Adipose tissue (tissue), 3 donors: ENCODE measurements around the gene NAA10. TPM values are rescaled to one million over a fixed set of nuclear protein-coding genes. Genes with fewer than 3 reads are reported as not detected.

Source experiments
- H3K27ac ChIP-seq: one replicate; pipeline ENCODE4 v1.5.1; 2013; ENCODE audit warnings: low read depth, low read length
- WGBS, 3 donors: extraction: QIAGEN DNeasy Blood & Tissue Kit; methylation state at CpG; one replicate each; pipeline ENCODE4 v1.1.7; 2013; 5-methylcytosine and 5-hydroxymethylcytosine counted together
- polyA plus RNA-seq, 3 donors: library from polyadenylated mRNA; stranded (reverse); fragments of 200-250 nt; gene quantifications; one replicate each; pipeline ENCODE4 v1.2.3, GENCODE V29; 2013
- donor health status: healthy with polysubstance abuse.
- donor health status: Bipolar disorder and iron deficiency.
- donor health status: healthy.

NAA10 gene
- polyA plus RNA-seq, 3 donors: 68.6 to 169 (median 98.6) TPM

DNA sequence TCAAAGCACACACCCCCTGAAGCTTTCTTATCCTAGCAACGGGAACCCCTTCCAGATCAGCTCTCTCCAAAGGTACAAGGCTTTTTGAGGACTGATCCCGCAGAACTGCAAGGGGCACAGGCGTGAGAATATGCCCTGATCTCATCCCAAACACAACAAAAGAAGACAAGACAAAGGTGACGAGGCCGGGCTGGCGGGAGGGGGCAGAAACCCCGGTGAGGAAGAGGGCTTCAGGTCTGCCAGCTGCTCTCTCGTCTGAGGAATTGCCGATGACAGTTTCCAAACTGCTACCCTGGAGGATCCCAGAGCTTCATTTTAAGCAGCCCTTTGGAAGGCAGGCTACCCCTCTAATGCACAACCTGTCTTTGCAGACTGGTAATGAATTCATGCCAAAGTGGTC is 33.4 kb upstream of the NAA10 start:
- WGBS, 3 donors: 40 to 68% (median 42%) methylated on average over 9 of the region's 9 CpGs
- H3K27ac ChIP-seq: no peak overlapping the region

DNA sequence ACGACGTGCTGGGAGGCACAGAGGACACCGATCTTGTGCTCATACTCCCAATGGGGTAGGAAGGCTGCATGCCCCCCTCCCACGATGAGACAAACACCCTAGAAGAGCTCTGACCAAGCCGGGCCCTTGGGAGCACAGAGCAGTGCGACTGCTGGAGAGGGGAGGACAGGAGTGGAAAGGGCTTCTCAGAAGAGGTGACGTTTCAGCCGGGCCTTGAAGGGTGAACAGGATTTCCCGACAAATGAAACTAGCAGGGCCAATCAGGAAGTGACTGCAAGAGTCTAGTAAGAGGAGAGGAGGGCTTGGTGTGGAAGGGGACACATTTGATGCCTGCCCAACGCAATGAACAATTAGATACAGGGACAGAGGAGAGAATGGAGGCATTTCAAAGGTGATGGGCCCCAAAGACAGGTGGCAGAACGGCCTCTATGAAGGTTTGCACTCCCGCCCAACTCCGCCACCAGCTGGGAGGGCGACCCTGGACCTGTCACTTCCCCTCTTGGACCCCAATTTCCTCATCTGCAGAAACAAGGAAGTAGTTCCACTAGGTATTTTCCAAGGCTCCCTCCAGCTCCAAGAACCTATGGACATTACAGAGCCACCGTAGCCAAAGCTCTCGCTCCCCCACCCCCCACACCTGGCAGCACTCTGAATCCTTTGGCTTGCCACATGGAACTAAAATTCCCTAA is 32.8 kb upstream of the NAA10 start:
- no peak overlapping the region for H3K27ac ChIP-seq
- 36 to 59% (median 45%) methylated on average over 13 to 16 of the region's 16 CpGs for WGBS, 3 donors

- WGBS, 3 donors: 60 to 75% (median 64%) methylated on average over 9 to 14 of the region's 14 CpGs
- no peak overlapping the region for H3K27ac ChIP-seq
These were observed 32.2 kb upstream of the NAA10 start for GRCh38 chrX:153966841-153967535.

DNA sequence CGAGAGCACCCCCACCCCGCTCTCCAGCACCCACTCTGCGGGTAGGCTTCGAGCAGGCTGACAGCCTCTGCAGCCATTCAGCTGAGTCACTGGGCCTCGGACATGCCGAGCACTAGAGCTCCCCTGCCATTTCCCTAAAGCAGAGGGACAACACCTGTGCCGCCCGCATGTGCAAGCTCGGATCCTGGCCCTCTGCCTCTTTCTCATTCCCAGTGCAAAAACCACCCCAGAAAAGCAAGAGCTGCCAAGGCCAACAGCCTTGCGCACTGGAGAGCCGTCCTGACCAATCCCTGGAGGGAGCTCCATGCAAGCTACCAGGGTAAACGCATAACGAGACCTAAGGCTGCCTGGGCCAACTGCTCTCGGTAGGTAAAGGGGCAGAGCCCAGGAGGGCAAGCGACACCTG is 31.4 kb upstream of the NAA10 start:
- no peak overlapping the region for H3K27ac ChIP-seq
- WGBS, 3 donors: 37 to 74% (median 69%) methylated on average over 14 to 15 of the region's 15 CpGs

GRCh38 chrX:153965406-153965805 is 30.6 kb upstream of the NAA10 start:
- 52 to 79% (median 74%) methylated on average over 2 to 5 of the region's 5 CpGs for WGBS, 3 donors
- no peak overlapping the region for H3K27ac ChIP-seq

DNA sequence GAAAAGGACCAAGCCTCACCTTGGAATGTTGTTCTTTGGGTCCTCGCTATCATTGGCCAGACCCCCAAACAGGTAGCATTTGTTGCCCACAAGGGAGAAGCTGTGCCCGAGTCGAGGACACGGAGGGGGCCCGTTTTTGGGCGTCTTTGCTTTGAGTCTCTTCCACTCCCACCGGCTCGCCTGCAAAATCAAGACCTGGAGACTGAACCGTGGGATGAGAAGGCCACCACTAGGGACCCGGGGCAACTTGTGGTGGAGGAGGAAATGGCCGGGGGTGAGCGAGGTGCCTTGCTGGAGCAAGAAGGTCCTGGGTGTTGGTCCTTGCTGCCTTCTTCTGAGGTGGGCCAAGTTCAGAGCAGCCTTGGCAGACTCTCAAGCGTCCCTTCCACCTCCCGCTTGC is 29.3 kb upstream of the NAA10 start:
- H3K27ac ChIP-seq: no peak overlapping the region
- 88 to 93% (median 92%) methylated on average over 12 to 14 of the region's 14 CpGs for WGBS, 3 donors

DNA sequence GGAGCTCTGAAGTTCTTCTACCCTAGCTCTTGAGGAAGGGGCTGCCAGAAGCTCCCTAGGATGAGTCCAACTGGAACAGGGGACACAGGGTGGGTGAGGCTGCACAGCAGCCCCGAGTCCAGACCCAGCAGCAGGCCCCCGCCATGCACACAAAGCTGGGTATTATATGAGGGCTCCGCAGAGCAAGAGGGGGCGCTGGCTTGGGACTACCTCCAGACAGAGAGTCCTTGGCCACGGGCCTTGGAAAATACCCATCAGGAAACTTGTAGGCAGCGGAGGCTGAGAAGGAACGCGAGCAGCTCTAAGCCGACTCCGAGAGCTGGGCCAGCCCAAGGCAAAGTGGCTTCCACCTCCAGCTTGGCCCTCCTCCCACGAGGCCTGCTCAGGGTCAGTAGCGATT is 28.7 kb upstream of the NAA10 start:
- WGBS, 3 donors: 92 to 93% (median 92%) methylated on average over 7 to 12 of the region's 12 CpGs
- no peak overlapping the region for H3K27ac ChIP-seq

DNA sequence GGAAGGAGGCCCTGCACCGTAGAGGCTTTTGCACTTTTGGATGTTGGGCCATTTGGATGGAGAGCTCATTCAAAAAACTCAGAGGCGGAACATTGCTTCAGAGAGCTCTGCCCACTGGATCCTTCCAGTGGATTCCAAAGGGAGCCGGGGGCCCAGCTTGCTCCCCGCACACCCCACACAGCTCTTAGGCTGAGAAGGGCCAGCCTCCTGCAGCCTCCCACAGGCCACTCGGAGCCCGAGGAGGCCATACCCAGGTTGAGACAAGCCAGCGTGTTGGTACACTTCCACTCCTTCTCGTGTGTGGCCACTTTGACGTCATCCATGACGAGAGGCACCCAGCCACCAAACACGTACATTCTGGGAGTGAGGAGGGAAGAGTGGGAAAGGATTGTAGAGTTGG is 26.5 kb upstream of the NAA10 start:
- 88 to 95% (median 92%) methylated on average over 9 to 11 of the region's 11 CpGs for WGBS, 3 donors
- no peak overlapping the region for H3K27ac ChIP-seq

DNA sequence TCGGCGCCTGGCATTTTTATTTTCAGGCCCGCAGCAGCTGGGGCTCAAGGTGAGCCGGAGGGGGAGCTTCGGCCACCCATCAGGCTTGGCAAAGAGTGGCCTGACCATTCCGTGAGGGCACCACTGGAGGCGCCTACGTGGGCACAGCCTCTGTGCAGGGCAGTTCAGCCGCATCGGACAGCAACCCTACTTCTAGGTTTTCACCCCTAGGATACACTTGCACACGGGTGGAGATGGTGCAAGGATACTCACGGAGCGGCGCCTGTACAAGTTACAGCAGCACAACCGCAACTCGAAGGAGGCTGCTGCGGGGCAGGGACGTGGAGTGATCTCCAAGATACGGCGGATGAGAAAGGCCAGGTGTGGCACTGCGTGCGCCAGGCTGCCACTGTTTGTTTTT is 25.9 kb upstream of the NAA10 start:
- WGBS, 3 donors: 83 to 94% (median 93%) methylated on average over 22 of the region's 22 CpGs
- no peak overlapping the region for H3K27ac ChIP-seq

GRCh38 chrX:153960077-153960476 is 25.2 kb upstream of the NAA10 start:
- WGBS, 3 donors: 94 to 96% (median 96%) methylated on average over 10 to 16 of the region's 16 CpGs
- no peak overlapping the region for H3K27ac ChIP-seq

DNA sequence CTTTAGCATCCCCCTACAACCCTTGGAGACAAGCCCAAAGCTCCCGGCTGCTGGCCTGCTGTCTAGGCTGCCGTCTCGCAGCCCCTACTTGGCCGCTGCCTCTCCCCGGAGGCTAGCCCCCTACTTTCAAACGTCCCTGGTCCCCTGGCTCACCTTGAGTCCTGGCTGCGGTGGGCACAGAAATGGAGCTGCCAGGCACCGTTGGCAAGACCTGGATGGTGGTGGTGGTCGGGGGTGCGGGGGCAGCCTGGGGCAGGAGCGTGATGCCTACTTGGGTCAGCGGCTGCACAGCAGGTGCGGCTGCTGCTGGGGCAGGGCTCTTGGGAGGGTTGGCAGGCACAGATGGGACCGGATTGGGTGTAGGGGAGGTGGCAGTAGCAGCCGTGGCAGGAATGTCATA is 24.8 kb upstream of the NAA10 start:
- no peak overlapping the region for H3K27ac ChIP-seq
- 94 to 100% (median 95%) methylated on average over 10 to 15 of the region's 15 CpGs for WGBS, 3 donors

DNA sequence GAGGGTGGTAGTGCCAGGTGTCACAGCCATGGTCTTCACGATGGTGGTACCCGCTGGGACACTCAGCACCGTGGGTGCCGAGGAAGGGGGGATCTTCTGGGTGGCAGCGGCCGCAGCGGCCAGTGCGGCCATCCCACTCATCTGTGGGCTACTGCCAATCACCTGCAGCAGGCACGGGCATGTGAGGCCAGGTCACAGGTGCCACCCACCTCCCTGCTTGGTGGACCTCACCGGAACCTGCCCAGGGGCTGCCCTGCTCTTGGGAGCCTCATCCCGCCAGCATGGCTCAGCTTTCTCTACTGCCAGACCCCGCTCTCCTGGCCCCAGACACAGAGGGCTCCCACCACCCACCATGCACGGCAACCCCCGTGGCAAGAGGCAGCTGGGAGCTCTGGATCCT is 23.8 kb upstream of the NAA10 start:
- no peak overlapping the region for H3K27ac ChIP-seq

DNA sequence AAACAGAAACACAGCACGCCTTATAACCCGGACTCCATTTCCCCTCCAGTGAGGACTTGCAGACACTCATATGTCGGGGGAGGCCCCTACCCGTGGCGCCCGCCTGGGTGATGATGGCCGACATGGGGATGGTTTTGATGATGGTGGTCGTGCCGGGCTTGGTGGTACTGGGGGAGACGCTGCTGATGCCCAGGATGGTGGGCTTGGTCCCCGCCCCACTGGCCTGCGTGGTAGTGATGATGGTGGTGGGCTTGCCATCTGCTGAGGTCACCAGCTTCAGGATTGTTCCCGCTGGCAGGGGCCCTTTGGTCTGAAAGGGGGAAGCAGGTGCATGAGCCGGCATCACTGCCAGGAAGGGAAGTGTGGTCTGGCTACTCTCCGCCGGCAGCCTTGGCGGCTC is 22.4 kb upstream of the NAA10 start:
- H3K27ac ChIP-seq: no peak overlapping the region
- WGBS, 3 donors: 78 to 96% (median 87%) methylated on average over 9 to 17 of the region's 17 CpGs

More for the DNA sequence above, 23.8 kb upstream of the NAA10 start:
- 91 to 96% (median 93%) methylated on average over 4 to 14 of the region's 14 CpGs for WGBS, 3 donors

DNA sequence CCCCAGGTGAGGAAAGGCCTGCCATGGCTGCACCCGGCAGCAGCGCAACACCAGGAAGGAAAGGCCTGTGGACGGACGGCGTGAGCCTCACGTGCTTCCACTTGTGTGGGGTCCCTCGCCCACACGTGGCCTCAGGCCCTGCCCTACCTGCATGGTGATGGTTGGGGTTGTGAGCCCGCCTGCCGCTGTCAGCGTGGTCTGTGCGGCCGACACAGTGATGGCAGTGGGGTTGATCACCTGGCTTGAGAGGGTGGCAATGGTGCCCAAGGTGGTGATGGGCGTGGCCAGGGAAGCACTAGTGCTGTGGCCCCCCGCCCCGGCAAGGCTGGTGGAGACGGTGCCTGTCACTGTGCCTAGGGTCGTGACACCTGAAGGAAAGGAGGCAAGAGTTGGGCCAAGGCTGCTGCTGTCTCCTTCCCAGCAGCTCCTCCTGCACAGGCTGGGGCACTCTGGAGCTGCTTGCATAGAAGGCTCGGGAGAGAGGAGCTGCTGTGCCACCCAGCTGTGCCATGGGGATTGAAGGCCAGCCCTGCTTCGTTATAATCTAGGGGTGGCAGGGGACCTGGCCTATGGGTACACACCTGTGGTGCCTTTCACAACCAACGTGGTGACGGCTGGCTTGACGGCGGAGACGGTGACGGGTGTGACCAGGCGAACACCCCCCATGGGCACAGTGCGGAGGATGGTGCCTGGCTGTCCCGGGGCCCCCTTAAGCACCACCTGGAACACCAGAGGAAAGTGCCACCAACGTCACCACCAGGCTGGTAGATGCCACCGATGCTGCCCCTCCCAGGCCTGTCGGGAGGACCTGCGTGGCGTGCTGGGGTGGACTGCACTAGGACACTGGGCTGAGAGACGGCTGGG is 21.4 kb upstream of the NAA10 start:
- 89 to 92% (median 89%) methylated on average over 24 to 35 of the region's 35 CpGs for WGBS, 3 donors
- H3K27ac ChIP-seq: no peak overlapping the region

DNA sequence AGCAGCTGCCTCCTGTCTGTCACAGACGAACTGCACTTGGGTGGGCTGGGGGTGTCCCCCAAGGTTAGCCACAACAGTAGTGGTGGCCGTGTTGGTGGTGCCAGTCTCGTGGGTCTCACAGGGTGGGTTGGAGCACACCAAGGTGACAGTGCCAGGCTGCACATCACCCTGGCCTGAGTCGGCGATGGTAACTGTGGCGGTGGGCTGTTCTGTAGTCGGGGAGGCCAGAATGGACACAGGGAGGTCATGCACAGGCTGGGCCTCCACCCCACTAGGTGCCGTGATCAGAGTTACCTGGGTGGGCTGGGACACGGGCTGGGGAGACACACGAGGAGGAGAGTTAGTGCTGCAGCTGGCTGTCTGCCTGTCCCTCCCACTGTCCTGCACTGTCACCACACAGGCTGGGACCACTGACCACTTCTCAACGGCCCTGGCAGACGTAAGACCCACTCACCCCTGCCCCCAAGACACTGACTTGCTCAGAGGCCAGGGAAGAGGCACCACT is 20.4 kb upstream of the NAA10 start:
- no peak overlapping the region for H3K27ac ChIP-seq

GRCh38 chrX:153954558-153955227 is 19.9 kb upstream of the NAA10 start:
- WGBS, 3 donors: 92 to 96% (median 95%) methylated on average over 20 to 44 of the region's 44 CpGs
- H3K27ac ChIP-seq: no peak overlapping the region

More for the DNA sequence above, 20.4 kb upstream of the NAA10 start:
- 75 to 85% (median 77%) methylated on average over 7 to 12 of the region's 12 CpGs for WGBS, 3 donors

GRCh38 chrX:153953892-153954557 is 19.2 kb upstream of the NAA10 start:
- 83 to 88% (median 87%) methylated on average over 21 to 33 of the region's 33 CpGs for WGBS, 3 donors
- H3K27ac ChIP-seq: no peak overlapping the region

- no peak overlapping the region for H3K27ac ChIP-seq
- 26 to 33% (median 26%) methylated on average over 27 to 33 of the region's 33 CpGs for WGBS, 3 donors
These were observed 18.5 kb upstream of the NAA10 start for GRCh38 chrX:153953342-153953830.
